Central memory CD4-positive, alpha-beta T cell (primary cell): ENCODE results near the gene ABCA3.

Experiments
- DNase-seq: peaks from one replicate; pipeline ENCODE4 v3.0.0; 2022

ABCA3 gene

DNA sequence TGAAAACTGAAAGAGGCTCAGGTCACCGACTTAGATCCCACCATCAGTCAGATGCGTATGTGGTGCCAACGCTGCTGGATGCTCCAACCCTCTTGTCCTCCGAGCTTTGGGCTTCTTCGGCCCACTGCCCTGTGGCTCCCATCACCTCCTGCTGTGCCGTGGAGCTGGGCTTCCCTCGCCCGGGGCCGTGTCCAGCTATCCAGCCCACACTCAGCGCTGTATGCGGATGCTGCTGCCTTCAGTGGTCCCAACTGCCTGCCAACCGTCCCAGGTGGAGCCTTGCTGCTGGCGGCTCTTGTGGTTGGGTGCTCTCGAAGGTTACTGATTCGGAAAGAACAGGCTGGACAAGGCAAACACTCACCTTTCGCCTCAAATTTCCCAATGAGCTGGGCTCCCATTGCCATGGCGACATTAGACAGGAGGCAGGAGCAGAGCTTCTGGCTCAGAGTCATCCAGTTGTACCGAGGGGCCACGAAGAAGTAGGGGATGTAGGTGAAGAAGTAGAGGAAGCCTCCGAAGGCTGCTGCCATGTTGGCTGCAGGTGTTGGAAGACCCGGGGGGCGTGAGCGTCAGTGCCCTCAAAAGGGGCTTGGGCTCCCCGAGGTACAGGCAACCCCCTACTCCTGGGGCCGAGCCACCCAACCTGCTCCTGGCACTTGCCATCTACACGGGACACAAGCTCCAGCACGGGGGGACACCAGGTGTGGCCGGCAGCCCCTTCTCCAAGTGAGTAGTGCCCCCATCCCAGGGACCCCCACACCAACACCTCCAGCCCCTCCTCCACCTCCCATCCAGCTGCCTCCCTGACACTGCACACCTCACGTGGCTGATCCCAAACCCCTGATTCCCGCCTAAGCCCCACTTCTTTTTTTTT is 32.2 kb downstream of the ABCA3 start:
- no peak for DNase-seq

DNA sequence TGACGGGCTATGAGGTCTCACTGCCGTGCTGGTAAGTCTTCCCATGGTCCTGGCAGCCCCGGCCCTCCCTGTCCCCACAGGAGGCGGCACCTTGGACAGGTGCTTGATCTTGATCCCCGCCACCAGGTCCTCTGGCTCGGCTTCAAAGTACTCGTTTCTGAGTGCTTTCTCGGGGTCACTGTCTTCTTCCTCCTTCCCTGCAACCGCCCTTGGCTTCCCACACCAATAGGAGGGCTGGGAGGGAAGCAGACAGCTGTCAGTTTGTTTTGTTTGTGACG is 40.7 kb downstream of the ABCA3 start:
- no peak for DNase-seq

DNA sequence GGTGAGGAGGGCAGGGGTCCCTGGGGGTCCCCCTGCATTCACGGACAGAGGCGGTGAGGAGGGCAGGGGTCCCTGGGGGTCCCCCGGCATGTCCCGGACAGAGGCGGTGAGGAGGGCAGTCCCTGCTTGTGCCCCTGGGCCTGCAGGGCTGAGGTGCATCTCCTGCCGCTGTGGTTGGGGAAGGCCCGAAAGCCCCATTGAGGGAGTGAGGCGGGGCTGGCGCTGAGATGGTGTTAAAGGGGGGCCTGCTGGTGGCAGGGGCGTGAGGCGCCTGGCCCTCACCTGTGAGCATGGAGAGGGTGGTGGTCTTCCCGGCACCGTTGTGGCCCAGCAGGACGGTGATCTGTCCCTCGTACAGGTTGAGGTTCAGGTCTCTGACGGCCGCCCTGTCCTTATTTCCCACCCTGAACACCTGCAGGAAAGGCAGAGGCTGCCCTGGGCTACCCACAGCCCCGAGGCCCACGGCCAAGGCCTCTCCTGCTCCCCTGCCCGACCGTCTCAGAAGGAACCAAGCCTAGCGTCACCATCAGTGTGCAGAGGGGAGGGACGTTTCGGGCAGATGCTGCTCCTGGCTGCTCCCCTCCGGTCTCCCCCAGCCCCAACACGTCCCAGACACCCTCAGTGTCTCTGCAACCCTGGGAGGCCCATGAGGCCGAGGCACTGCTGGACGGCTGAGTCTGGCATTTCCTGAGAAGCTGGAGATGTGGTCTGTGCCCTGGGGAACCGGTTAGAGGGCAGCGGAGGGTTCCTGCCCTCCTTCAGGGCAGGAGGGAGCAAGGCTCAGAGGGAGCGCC is 41.2 kb downstream of the ABCA3 start:
- DNase-seq: no peak

DNA sequence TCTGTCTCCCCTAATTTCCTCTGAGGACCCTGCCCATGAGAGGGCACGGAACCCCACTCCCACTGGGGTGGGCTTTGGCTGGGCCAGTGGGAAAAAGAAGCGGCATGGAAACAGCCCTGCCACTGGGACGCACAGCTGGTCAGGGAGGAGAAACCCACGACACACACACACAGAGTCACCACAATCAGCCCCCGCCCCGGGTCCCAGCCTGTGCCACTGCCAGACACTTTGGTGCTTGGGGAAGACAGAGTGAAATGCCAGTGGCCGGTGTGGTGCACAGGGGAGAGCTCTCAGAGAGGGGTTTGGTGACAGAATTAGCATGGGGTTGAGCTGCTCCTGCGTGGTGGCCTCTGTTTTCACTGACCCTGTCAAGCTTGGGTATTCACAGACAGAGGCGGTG is 41.9 kb downstream of the ABCA3 start:
- no peak for DNase-seq

DNA sequence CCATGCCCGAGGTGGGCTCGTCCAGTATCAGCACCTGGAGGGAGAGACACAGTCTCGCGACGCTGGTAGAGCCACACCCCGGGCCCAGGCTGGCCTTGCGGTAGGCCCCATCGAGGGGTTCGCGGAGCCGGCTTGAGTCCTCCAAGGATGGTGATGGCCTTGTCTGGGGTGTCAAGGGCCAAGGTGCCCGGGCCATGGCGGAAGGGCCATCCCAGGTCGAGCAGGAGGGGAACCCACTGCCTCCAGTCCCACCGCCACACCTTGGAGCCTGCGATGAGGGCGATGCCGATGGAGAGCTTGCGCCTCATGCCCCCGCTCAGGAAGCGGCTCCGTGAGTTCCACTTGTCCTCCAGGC is 43.0 kb downstream of the ABCA3 start:
- DNase-seq: no peak

DNA sequence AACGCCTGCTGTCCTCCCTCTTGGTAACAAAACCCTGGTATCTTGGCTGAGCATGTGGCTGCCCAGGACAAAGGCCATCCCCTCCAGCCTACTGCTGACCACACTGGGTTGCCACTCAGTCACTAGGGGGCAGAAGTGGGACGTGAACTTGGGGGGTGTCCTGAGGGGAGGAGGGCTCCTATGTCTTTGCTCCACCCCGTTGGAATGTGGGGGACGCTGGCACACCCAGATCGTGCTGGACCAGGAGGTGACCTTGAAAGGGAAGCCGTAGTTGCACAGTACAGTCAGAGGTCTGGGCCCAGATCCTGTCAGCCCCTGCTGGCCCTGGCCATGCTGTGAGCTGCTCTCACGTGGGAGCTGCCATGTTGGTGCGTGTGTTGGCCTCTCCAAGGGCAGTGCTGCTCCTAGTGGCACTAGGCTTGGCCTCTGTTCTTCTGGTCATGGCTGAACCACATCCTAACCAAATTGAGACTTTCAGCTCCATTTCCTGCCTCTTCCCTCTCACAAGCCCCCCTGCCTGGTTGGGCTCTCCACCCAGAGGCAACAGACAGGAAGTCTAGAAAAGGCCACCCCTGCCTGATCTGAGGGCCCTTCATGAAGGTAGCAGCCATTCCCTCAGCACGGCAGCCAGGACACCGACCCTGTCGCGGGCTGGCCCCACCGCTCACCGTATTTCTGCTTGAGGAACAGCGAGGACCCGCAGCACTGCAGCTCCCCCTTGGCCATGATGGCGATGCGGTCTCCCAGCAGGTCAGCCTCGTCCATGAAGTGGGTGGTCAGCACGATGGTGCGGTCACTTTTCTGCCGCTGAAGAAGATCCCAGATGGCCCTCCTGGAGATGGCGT is 43.6 kb downstream of the ABCA3 start:
- no peak for DNase-seq

DNA sequence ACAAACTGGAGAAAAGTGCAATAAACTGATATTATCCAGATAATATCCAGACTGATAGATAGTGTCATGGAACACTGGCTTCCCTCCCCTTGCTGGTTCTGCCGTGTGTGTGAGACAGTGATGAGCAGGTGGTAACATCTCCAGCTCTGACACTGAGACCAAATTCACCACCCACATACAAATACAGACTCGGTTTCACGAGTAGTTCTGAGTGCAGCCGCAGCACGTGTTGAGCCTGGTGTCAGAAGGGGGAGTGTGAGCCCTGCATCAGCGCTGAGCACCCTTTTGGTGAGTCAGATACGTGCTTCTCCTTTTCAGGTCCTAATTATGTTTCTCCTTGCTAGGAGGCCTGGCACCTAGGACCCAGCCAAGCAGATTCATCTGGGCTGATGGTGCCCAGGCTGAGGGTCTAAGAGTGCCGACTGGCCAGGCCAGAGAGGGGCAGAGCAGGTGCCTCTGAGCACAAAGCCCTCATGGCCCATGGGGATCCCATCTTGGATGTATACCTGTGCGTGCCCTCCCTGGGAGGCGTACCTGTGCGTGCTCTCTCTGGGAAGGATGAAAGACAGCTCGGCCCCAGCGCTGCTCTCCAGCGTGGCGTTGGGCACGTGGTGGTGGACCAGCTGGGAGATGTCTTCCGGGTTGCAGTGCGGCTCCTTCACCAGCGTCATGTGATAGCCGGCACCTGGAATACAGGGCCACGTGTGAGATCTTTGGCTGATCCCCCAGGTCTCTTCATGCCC is 45.3 kb downstream of the ABCA3 start:
- DNase-seq: no peak

DNA sequence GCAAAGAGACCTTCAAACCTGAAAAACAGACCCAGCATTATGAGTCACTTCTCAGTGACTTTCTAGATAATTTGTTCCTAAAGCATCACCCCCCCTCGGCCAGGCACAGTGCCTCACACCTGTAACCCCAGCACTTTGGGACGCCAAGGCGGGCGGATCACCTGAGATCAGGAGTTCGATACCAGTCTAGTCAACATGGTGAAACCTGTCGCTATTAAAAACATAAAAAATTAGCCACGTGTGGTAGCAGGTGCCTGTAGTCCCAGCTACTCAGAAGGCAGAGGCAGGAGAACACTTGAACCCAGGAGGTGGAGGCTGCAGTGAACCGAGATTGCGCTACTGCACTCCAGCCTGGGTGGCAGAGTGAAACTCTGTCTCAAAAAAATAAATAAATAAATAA is 48.3 kb downstream of the ABCA3 start:
- DNase-seq: no peak

DNA sequence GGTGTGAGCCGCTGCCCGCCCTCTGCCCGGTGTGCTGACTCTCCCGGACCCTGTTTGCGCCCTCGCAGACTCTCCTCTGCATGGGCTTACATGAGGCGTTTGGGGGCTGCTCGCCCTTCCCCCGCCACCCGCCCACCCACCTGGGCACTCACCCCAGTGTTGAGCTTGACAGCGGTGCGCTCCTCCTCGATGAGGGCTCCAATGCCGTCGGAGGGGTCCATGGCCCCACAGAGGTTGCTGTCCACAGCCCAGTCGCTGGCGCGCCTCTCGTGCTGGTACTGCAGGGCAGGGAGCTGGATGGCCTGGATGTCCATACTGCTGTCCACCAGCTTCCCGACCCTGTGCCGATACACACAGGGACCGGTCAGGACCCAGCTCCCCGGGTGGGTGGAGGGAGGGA is 51.2 kb downstream of the ABCA3 start:
- no peak for DNase-seq

DNA sequence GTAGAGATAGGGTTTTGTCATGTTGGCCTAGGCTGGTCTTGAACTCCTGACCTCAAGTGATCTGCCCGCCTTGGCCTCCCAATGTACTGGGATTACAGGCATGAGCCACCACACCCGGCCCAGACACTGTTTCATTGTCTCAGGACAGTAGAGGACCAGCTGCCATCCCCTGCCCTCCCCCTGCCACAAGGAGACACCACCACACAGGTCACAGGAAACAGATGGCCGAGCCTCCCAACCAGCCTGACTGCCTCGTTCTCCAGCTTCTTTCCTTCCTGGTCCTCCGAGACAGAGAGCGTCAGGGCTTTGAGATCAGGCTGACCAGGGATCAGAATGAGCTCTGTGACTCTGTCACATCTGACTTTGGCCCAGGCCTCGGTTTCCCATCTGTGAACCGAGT is 51.8 kb downstream of the ABCA3 start:
- no peak for DNase-seq

DNA sequence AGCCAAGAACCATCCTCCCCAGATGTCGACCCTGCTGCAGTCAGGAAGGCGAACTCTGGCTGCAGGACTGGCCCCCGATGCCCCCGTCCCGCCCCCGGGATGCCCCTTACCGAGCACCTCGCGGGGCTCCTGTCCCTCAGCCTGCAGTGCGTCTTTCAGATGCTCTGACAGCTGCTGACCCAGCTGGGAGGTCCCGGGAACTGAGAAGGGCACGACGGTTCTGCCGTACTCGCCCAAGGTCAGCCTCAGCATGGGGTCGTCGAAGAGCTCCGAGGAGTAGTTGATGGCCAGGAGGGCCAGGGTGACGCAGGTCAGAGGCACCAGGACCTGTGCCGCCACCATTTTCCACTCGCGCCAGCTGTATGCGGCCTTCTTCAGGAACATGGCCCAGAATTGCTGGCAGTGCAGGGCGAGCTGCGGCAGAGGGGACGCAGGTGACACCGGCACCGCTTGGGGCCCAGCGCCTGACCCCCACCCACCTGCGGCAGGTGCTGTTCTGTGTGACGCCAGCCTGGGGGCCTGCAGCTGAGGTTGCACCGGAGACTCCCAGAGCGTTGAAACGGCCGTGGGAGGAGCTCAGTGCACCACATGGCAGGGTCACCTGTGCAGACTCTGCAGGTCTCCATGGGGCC is 52.5 kb downstream of the ABCA3 start:
- DNase-seq: no peak

DNA sequence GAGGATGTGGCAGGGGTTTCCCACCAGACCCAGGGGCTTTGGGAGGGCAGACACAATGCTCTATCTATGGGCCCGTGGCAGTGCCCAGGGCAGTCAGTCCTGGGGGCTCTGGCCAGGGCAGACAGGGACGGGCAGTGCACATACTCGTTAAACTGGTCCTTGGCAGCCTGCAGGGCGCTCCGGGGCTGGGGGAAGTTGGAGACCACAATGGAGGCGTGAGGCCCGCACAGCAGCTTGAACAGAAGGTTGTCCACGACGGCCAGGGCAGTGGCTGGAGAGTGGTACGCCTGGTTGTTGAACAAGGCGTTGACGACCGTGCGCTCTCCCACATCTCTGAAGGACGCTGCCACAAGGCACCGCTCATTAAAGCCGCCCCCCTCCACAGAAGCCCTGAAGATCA is 54.0 kb downstream of the ABCA3 start:
- no peak for DNase-seq

DNA sequence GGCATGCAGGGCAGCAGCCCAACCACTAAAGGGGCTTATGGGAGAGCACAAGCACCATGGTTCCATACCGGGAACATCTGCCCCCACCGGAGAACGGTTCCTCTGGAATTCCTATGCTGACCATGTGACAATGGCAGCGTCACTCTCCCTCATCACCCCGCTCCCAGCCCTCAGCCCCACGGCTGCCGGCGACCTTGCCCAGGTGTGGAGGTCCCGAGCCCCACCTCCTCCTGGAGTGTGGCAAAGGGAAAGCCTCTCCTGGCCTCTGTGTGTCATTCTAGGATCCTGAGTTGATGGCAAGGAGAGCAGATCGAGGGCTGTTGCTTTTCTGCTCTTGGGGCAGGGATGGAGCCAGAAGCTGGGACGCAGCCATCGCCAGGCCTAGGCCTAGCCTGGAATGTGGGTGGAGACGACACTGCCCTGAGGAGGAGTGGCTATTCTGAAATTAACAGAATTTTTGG is 54.8 kb downstream of the ABCA3 start:
- DNase-seq: no peak

DNA sequence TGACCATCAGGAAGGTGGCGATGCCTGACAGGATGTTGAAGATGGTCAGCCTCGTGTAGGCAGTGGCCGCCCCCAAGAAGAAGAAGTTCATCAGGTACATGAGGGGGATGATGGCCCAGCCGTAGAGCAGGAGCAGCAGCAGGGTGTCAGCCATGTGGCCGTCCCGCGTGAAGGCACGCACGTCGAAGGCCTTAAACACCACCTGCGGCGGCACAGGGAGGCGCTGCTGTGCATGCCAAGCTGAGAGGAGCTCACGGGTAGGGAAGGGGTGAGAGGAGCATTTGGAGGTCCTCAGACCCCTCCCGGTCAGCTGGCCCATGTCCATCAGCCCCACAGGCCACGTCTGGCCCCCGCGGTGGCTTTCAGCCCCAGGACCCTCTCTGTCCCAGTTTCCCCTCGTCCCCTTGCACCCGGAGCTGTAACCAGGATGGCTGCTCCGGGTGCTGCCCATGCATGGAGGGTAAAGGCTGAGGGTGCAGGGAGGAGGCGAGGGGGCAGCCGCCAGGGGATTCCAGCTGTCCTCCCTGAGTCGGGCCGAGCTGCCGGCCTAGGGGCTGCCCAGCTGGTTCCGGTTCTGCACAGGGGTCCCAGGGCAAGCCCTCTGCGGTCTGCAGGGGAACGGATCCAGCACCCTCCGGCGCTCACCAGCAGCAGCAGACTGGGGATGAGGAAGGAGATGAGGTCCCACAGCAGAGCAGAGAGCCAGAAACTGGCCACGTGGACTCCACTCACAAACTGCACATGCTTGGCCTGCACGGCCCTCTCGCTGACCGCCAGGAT is 55.5 kb downstream of the ABCA3 start:
- DNase-seq: no peak

DNA sequence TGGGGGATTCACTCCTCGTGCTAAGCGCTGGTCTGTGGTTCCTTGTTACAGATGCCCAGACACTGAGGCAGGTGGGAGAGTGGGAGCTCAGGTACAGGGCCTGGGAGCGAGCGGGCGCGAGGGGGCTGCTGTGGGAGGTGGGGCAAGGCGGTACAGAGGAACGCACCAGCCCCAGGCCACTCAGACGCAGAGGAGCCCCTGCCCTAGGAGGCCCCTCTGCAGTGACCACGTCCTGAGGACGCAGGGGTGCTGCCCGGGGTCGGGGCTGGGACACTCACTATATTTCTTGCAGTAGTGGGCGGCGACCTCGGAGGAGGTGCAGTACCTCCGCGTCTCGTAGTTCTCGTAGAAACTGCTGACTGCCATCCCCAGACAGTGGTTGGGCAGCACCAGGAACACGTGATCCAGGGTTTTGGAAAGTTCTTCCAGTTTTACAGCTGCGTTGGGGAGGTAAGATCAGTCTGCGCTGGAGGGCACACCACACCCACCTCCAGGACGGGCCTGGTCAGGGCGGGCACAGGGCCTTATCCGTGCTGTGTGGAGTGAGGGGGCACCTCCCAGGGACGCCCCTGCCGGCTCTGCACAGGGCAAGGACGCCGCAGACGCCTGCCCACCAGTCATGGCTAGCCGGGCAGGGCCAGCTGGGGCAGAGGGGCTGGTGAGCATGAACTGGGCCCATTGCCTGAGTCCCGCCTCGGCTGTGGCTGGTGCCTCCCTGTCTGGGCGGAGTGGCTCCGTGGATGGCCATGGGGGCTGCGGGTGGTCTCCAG is 56.3 kb downstream of the ABCA3 start:
- no peak for DNase-seq

DNA sequence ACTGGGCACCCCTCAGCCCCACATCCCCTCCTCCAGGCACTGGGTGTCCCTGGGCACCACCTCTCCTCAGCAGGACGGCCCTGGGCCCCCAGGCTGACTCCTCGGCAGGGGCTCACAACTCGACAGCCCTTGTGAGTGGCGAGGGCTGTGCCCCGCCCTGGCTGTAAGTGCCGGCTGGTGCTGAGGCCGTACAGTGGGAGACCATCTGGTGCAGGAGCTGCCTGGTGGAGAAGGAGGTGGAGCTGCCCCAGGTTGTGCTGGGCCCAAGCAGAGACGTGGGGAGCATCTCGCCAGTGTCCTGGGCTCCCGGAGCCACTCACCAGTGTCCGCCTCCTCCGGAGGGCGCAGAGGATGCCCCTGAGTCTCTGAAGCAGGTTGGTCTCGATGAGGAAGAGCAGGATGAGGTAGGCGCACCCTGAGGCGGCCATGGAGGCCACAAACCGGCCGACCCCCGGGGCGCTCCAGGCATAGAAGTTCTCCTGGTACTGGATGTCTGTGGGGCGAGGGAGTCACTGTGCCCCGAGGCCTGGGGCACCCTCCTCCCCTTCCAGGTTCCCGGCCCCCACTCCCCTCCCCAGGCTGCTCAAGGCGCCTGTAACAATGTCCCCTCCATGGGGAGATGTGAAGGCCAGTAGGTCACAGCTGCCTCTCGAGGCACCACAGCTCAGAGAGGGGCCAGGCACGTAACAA is 57.5 kb downstream of the ABCA3 start:
- no peak for DNase-seq

DNA sequence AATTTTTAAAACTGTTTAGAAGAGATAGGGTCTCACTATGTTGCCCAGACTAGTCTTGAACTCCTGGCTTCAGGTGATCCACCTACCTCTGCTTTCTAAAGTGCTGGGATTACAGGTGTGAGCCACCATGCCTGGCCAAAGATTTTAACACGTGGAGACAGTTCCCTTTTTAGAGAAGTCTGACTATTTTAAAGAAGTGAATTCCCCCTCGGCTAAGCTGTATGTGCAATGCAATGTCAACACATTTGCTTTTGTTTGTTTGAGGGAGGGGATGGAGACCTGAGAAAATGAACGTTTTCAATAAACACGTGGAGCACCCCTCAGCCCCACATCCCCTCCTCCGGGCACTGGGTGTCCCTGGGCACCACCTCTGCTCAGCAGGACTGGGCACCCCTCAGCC is 58.3 kb downstream of the ABCA3 start:
- DNase-seq: no peak

DNA sequence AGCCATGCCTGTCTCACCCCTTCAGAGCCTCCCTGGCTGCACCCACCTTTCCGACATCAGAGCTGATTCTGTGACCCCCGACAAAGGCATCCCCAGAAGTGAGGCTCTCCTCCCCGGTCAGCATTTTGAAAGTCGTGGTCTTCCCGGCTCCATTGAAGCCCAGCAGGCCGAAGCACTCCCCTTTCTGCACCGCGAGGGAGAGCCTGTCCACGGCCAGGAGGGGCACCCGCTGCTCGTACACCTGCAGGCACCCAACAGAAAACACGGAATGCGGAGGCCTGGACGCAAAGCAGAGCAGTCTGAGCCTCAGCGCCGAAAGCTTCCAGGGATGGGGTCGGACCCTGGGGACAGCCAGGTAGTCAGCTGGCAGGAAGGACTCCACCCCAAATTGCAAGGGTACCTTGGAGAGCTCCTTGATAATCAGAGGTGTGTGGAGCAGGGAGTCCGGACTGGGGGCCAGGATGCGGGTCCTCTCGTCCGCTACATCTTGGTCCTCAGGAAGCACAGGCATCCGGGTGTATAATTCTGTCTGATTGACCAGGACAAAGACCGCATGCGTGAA is 59.5 kb downstream of the ABCA3 start:
- no peak for DNase-seq

DNA sequence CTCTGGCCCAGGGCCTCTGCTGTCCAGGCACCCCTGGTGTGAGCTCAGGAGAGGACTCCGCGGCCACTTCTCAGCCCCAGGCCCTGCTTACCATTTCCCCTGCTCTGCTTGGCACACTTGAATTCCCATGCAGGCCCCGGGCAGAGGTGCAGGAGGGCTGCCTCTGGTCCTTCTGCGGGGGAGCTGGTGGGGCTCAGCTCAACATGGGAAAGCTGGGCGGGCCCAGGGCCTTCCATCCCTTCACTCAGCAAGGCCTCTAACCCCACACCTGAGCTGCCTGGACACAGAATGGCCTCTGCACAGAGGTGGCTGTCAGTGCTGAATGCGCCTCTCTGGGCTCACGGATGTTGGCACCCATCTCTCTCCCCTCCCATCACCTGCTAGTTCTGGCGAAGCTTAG is 60.1 kb downstream of the ABCA3 start:
- DNase-seq: no peak
